HS-27A (cell line): Measurements from ENCODE around the gene PRRC2B.

Experiments used
- DNase-seq: peaks from one replicate; pipeline ENCODE4 v3.0.0-alpha.2; 2012; ENCODE audit warnings: low read depth, missing footprints

PRRC2B gene

DNA sequence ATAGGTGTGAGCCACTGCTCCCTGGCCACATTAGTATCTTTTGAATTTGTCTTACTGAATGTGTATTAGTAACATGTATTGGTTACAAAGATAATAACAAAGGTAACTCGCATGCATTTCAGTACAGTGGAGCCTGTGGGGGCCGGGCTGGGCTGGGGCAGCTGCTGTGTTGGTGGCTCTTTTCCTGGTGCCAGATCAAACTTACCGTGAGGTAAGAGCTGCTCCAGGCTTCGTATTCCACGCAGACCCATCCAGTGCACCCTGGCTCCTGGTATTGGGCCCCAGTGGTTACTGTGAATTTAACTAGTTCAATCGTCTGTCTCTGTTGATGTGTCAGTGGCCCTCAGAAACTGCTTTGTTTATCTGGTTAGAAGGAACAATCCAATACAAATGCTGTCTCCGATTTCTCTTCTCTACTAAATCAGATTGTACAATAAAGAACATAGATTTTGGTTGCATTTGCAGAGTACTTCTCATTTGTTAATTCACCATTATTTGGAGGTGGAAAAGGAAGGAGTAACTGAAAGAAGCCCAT, 15.6 kb downstream of the PRRC2B start:
- DNase-seq: no peak

DNA sequence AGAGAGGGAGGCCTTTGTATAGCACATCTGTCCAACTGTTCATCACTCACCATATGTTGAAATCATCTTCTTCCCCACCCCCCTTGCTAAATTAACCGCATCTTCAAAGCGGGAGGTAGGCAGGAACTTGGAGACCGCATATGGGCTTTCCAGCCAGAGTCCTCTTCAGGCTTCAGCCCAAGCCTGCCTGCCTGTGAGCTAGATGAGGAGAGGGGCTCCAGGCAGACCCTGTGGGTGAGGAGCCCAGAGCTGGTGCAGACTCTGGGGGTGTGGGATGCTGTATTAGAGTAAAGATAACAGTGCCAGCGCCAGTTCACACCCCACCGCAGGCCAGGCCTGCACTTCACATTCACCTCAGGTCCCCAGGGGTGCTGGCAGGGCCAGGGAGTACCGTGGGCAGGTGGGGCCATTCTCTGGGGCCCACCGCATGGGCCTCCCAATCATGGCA, 16.2 kb downstream of the PRRC2B start:
- DNase-seq: no peak

DNA sequence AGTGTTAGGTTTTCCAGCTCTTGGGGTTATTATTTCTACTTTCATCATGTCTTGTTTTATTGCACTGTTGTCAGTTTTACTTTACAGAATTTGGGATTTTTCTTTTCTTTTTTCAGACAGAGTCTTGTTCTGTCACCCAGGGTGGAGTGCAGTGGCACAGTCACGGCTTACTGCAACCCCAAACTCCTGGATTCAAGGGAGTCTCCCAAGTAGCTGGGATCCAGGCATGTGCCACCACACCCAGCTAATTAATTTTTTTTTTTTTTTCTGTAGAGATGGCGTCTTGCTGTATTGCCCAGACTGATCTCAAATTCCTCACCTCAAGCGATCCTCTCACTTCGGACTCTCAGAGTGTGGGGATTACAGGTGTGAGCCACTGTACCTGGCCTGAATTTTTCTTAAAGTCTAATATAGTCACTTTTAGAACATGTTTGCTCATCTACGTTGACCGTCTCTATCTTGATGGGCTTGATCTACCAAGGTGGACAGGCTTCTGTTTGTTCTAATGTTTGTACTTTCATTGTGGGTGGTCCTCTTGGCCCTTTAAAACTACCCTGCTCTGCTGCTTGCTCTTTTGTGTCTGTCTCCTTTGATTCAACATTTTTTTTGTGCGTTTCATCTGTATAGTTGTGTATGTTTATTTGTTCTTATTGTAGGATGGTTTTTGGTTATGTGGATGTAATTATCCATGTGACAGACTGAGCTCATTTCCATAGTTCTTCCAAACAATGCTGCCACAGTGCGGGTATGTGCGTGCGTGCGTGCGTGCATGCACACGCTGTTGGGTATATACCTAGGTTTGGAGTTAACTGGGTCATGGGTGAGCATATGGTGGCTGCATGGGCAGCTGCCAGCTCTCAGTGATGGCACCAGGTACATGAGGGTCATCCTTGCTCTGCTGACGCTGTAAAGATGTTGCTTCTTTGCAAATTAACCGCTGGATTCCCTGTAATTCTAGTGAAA, 18.1 kb downstream of the PRRC2B start:
- DNase-seq: no peak

DNA sequence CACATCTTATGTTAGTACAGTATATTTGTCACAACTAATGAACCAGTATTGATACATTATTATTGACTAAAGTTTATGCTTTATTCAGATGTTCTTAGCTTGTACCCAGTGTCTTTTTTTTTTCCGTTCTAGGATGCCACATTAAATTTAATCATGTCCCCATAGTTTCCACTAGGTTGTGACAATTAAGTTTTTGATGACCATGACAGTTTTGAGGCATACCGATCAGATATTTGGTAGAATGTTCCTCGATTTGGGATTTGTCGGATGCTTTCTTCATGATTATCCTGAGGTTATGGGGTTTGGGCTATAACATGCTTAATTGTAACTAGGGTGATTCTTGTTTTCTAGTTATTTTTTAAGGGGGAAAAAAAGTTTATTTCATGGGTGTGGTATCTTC, 22.6 kb downstream of the PRRC2B start:
- no peak for DNase-seq

DNA sequence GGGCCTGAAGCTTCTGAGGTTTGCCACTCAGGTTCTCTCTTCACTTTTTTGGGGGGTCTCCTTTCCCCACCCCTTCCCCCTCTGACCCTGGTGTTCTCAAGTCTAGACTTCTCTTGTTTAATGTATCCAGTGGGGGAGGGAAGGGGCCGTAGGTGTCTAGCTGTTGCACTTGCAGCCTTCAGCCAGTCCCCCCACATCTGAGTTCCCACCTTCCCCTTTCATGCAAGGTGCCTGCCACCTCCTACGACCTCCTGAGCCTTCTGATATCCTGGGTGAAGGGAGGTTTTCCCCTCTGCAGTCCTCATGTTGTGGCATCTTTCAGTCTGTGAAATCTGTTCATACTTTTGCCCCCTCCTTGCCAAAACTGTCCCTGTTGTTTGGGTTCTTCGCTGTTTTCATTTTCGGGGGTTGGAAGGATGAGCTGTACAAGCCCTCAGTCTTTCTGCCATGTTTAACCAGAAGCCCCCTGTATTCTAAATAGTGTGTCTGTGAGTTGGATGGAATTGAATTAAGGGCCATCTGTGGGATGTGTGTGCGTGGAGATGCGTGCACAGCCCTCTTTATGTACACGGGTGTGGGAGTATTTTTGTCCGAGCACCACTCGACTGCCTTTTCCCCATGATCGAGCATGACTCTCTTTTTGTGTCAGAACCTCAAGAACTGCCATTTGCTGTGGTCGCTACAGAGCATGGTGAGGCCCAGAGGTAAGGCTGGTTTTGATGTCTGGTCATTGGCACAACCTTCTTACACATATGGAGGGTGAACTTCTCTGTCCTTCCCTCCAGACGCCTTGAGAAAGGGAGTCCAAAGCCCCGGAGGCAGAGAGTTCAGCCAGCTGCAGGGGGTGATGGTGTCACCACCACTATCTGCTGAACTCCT, 23.6 kb downstream of the PRRC2B start:
- DNase-seq: no peak

DNA sequence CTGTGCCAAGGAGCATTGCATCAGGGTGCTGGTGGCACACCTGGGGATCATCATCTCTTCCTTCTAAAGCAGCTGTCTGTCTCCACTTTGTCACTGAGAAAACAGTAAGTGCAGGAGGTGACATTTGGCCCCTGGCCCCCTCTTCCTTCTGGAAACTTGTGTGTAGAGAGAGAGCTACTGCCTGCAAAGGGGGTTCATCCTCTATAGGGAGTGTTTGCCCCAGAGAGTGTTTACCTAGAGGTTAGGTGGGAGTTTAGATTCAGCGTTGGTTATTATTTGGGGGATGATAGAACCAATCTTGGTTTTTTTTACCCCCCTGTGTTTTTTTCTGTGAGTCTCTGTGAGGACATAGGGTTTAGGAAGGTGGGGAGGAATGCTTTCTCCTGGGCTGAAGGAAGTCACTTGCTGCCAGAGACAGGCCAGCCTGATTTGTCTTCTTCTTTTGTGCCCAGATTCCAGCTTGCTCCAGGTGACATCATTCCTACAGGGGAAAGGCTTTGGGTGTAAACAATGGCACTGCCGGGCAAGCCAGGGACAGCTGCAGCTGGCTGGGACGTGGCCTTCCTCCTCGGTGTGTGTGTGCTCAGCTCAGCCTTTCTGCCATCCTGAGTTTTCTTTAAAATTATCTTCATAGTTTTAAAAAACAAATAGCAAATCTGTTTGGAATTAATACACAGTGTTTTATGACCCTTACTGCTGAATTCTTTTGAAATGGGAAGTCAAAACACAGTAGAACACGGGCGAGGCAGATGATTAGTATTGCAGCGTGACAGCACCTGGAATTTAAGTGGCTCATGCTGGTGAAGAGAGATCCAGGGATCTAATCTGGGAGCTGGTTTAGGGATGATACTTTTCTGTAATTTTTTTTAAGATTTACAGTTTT, 24.5 kb downstream of the PRRC2B start:
- no peak for DNase-seq

DNA sequence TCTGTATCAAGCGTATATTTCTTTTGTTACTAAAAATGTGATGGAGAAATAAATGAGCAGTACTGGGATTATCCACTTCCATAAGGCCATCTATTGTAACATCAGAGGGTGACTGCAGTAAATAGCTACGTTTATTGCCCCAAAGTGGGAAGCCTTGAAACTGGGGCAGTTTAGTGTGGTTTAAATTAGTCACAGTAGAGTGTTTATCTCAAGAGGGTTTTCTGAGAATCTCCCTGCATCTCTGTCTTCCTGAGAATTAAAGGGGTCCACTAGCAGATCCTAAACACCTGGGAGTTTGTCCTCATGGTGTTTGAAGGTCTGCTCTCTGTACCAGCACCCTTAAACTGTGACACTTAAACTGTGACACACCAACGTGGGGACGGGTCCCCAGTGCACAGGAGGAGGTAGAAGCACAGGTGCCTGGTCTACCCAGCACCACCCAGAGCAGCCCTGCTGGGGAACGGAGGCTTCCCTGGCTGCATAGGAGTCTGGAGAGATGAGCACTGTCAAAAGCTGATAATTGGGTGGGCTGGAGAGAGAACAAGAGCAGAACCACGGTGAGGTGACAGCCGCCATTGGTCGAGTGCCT, 25.2 kb downstream of the PRRC2B start:
- DNase-seq: no peak

DNA sequence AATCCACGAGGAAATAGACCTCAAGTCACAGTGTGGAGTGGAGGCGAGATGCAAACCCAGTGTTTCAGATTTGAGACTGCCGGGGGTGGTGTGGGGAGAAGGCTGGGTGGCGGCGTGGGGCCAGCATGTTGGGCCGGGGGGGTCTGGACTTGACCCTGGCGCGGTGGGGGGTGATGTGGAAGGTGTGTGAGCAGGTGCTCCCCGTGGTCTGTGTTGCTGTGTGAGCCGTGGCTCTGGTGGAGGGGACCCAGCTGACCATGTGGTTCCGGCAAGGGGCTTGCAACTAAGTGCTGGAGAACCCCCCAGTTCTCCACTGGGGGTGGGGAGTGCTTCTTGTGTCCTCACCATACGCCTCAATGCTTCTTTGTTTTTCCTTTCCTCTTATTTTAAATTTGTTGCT, 25.8 kb downstream of the PRRC2B start:
- no peak for DNase-seq

DNA sequence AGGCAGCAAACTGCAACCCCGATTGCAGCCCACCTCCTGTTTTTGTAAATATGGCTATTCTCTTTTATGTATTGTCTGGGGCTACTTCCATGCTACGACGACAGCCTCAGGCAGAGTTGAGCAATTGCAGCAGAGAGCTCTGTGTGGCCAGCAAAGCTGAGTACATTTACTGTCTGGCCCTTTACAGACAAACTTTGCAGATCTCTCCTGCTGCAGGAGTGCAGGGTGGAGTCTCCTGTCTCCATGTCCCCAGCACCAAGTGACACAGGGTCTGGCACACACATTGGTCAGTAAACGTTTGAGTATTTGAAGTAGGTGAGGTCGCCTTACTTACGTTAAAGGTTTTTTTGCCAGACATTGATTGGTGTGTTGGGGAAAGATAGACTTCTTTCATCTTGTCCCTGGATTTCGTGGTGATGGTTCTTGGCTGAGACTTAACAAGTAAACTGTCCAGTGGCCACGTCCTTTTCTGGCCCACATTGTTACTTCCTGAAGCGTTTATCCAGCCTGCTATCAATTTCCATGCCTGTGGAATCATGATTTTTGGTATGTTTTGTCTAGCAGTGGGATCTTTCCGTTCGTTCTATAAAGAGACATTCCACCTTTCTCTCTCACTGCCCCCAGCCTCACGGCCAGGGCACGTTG, 27.2 kb downstream of the PRRC2B start:
- DNase-seq: no peak

DNA sequence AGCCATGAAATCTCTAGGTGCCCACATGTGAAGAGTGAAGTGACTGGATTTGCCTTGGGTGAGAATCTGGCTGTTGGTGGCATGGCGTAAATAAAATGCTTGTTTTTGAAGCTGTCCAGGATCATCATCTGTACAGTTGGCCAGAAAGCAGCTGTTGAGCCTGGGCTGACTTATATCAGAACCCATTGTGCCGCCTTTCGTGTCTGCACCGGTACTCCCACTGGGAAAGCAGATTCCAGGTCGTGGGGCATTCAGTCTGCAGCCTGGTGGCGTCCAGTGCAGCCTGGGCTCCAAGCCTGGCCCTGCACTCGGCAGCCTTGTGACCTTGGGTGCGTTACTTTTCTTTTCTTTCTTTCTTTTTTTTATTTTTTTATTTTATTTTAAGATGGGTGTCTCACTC, 27.8 kb downstream of the PRRC2B start:
- DNase-seq: no peak

DNA sequence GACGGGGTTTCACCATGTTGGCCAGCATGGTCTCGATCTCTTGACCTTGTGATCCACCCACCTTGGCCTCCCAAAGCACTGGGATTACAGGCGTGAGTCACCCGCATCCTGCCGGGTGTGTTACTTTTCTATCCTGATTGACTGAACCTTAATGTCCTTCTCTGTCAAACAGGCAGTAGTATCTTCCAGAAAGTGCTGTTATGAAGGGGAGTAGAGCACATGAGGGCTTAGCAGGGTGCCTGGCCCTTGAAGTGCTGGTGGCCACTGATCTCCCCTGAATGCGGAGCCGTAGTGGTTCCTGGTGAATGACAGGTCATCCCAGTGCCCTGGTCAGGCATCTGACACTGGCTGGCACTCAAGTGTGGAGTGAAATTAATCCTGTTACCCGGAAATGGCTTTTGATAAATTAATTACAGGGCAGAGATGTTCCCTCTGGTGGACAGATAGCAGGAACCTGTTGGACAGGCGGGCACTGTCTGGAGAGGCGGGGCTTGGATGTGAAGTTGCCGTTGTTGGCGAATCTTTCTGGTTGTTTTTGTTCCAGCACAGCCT, 28.4 kb downstream of the PRRC2B start:
- no peak for DNase-seq

DNA sequence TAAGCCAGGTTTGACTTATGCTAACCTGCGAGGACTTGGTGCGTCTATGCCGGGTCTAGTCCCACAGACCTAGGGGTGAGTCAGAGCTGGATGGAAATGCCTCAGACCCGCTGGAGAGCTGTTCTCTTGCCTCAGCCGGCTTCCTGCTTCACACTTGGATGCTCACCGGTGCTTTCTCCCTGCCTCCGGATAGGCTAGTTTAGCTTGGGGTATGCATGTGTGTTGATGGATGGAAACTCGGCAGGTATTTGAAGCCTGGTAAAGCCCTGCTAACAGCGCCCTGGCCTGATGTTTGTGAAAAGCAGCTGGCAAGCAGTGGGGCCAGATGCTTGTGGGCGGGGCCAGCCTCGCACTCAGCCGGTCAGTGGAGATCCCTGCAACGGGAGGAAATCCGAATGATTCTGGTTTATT, 29.3 kb downstream of the PRRC2B start:
- DNase-seq: no peak

DNA sequence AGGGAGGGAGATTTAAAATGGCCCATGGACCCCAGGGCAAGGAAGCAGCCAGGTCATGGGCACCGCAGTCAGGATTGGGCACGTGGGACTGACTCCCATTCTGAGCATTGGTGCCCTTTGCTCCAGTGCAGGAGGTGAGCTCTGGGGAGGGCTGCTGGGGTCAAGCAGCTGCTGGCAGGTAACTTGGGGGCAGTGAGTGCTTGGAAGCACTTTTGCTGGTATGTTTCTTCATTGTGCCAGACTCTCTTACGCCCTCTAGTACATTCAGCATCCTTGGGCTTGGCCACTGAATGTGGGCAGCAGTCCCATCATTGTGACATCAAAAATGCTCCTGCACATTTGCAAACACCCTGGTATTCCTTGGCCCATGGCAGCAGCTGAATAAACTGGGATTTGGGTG, 32.7 kb downstream of the PRRC2B start:
- no peak for DNase-seq

DNA sequence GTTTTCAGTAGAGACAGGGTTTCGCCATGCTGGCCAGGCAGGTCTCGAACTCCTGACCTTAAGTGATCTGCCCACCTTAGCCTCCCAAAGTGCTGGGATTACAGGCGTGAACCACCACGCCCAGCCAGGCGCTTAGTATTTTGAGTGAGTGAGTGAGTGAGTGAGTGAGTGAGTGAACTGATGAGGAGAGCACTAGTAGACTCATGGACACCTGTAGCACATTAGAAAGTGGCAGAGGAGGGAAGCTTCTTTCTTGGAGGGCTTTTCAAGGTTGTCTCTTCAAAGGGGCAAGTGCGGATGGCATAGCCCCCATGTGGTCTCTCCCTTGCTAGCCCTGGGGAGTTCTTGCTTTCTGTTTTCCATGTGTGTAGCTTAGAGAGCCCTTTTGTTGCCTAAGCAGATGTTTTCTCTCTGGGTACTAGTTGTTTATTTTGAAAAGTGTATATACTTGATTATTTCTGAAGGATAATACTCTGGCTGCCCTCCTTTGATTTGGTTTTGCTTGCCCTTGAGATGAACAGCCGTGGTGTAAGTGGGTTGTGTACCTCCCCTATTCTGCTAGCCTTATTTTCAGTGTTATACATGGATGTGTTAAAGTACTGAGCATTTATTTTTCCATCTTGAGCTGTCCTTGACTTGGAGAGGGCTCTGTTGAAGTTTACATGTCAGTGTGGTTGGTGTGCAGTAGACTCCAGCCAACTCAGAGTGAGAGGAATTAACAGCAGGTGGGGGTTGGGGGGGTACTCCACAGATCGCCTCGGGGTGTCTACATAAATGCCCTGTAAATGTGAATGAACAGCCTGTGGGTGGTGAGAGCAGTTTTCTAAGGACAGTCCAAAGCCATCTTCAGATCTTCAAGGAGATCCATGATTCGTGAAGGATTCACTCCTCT, 35.5 kb downstream of the PRRC2B start:
- DNase-seq: no peak

DNA sequence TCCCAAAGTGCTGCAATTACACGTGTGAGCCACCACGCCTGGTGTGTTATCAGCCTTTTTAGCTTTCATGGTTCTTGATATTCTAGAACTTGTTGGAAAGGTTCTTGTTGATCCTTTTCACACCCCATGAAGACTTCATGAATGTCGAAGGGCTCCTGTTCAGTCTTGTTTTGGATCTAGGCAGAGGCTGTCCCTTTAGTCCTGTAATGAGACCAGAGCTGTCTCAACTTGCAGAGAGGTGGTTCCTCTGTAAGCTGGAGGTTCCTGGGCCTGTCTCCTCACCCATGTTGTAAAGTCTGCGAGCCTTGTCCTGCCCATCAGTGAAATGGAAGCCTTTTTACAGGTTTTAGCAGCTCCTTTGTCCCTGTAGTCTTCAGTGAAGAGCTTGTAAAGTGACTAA, 38.2 kb downstream of the PRRC2B start:
- no peak for DNase-seq

DNA sequence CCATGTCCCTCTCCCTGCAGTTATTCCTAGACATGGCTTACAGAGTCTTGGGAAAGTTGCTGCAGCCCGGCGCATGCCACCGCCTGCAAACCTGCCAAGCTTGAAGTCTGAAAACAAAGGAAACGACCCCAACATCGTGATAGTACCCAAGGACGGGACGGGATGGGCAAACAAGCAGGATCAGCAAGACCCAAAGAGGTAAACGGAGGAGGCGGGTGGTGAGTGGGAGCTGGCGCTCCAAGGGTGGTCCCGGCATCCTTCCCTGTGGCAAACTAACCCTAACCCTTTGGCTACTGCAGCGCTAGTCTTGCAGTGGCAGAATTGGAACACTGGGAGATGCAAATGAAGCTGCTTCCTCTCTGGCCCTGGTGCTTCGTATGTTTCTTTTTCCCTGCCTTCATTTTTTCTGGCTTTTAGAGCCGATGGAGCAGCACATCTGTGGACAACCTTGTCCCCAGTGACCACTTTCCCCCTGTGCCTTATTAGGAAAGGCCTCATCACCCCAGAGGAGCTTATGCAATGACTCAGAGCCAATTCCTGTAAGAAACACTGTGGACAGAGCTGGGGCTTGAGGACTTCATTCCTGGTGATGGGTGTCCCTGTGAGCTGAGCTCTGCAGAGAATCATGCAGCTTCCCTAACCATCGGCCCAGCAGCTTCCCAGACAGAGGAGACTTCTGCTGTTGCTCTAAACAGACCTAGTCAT, 38.9 kb downstream of the PRRC2B start:
- peak; percentile 43 for DNase-seq

DNA sequence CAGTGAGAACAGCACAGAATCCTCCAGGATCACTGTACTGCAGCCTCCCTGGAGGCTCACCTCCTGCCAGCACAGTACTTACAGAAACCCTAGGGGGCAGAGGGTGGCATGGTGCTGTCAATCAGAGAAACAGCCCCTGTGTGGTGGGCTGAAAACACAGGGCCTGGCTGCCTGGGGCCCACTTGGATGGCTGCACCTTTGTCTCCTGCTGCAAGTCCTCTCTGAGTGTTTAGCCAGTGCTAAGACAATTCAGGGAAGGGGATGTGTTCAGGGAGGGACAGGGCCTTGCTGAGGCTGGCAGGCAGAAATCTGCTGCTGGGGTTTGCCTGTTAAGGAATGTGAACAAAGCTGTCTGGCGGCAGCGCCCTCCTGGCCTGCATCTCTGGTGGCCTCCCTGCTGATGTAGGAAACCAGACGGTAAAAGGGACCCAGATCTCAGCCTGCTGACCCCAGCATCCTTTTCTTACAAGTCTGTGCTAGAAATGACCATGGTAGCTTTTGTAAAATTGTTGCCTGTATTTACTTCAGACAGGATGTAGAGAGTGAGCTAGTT, 39.5 kb downstream of the PRRC2B start:
- no peak for DNase-seq

DNA sequence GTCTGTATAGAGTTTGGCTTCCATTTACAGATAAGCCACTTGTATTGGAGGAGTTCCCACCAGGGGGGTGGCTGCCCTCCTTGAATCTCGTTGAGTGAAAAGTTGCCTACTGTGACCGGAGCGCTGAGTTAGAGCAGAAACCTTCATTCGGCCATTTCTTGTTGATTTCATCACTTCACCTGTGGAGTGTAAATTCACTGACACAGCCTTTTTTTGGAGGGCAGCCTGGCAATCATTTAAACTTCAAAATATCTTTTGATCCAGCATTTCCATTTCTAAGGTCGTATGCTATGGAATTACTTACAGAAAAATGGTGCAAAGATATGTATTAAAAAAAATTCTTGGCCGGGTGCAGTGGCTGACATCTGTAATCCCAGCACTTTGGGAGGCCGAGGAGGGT, 40.8 kb downstream of the PRRC2B start:
- DNase-seq: no peak
